GM10266 (cell line): ENCODE measurements around the gene RPL11.
A peak's percentile ranks its signal among the peaks of the same experiment; 100 is the strongest.
"Not testable (repeated sequence)": the region's sequence is repeated elsewhere in the genome, so short reads cannot be mapped to it uniquely, and the experiment has no call there.

Experiments used
- DNase-seq: peaks from one replicate; pipeline ENCODE4 v3.0.0; 2012; ENCODE audit errors: extremely low spot score
- CTCF ChIP-seq: IDR thresholded peaks from 2 replicates; pipeline ENCODE4 v1.5.1; 2012; ENCODE audit warnings: mild to moderate bottlenecking, low read depth; ENCODE audit not compliant: control insufficient read depth, insufficient read depth; ENCODE audit errors: missing control alignments

RPL11 gene

GRCh38 chr1:23667411-23667810 lies 24.2 kb upstream of the RPL11 start:
- no peak for TF ChIP-seq CTCF
- no peak for DNase-seq

- no peak for TF ChIP-seq CTCF
- DNase-seq, result no peak
Observed at GRCh38 chr1:23670709-23671108, 20.9 kb upstream of the RPL11 start.

- DNase-seq, result peak; percentile 38
- TF ChIP-seq CTCF, result no peak
Observed at GRCh38 chr1:23673086-23673813, 18.4 kb upstream of the RPL11 start.

- TF ChIP-seq CTCF, result no peak
- DNase-seq, result no peak
Observed at GRCh38 chr1:23679815-23680214, 11.8 kb upstream of the RPL11 start.

GRCh38 chr1:23682946-23683345 lies 8.7 kb upstream of the RPL11 start:
- no peak for DNase-seq
- TF ChIP-seq CTCF, result no peak

GRCh38 chr1:23684415-23684814 lies 7.2 kb upstream of the RPL11 start:
- no peak for TF ChIP-seq CTCF
- no peak for DNase-seq

GRCh38 chr1:23685197-23685596 lies 6.4 kb upstream of the RPL11 start:
- not testable (repeated sequence) for DNase-seq

GRCh38 chr1:23687680-23688079 lies 3.9 kb upstream of the RPL11 start:
- DNase-seq, result not testable (repeated sequence)

GRCh38 chr1:23688281-23688680 lies 3.3 kb upstream of the RPL11 start:
- not testable (repeated sequence) for DNase-seq
